GM19193 (cell line): ENCODE results near the gene PRELID3B.

Experiments used
- POLR2A ChIP-seq: IDR thresholded peaks from 4 replicates; pipeline ENCODE4 v1.6.1; 2011; ENCODE audit not compliant: insufficient read depth, insufficient read length; ENCODE audit errors: extremely low read depth

Gene PRELID3B

DNA sequence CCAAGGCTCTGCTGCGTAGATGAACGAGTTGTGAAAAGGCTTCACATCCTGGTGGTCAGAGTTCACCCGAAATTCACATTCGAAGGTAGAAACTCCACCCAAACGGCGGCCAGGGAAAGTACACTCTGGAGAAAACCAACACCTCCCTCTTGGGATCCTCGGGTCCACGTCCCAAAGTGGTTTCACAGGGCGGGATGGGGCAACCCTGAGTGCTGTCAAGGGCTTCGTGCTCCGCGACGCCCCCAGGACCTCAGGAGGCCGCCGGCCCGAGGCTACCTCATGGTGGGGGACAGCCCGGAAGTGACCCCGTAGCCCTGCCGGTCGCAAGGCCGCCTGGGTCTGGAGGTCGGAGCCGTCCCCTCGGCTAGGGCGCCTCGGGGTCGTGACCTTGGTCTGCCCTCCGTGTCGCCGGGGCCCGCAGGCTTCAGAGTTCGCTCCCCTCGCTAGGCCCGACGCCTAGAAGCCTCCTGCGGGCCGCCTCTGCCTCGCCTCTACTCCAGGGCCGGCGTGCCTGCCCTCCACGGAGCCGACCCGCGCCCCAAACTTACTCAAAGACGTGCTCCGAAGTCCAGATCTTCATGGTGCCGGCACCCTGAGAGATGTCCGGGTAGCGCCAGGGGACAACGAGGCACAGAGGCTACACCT is at the start of gene PRELID3B:
TSS of gene PRELID3B (minus strand) at position 636 of the 645 bp plus-strand sequence. CDS start at position 580, 56 bp downstream.
- TF ChIP-seq POLR2A, result peak; percentile 57

DNA sequence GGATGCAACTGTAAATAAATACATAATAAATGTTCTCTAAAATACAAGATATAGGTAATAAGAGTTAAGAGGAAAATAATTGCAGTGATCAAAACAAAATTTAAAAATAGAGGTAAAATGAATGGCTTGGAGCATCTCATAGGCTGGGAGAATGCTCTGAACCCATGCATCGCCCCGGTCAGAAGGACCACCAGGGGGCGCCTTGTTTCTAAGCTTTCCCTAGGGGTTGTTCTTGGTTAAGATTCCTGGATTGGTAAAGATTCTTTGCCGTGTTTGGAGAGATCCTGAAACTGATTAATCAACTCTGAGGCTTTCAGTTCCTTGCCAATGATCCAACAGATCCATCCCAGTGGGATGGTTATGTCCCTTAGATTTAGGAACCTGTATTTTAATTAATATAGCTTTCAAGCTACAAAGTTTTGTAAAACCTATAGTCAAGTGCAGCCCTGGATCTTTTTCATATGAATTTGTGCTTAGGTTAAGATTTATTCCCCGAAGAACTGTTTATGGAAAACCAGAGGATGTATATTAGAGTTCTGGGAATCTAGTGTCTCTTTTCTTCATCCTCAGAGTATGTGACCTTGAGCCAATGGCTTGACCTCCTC is 45.3 kb upstream of the PRELID3B start:
- no peak for TF ChIP-seq POLR2A

DNA sequence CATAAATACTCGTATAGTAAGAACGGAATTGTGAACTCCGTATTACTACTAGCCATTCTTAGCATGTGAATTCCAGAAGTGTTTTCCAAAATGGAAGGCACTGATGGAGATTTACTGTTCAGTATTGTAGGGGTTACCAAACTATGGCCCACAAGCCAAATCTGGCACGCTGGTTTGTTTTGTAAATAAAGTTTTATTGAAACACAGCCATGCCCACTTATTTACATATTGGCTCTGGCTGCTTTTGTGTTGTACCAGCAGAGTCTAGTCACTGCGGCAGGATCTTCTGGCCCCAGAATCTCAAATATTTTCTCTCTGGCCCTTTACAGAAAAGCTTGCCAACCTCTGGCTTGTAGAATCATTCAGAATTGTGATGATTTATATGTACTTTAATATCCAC is 44.3 kb upstream of the PRELID3B start:
- no peak for TF ChIP-seq POLR2A

DNA sequence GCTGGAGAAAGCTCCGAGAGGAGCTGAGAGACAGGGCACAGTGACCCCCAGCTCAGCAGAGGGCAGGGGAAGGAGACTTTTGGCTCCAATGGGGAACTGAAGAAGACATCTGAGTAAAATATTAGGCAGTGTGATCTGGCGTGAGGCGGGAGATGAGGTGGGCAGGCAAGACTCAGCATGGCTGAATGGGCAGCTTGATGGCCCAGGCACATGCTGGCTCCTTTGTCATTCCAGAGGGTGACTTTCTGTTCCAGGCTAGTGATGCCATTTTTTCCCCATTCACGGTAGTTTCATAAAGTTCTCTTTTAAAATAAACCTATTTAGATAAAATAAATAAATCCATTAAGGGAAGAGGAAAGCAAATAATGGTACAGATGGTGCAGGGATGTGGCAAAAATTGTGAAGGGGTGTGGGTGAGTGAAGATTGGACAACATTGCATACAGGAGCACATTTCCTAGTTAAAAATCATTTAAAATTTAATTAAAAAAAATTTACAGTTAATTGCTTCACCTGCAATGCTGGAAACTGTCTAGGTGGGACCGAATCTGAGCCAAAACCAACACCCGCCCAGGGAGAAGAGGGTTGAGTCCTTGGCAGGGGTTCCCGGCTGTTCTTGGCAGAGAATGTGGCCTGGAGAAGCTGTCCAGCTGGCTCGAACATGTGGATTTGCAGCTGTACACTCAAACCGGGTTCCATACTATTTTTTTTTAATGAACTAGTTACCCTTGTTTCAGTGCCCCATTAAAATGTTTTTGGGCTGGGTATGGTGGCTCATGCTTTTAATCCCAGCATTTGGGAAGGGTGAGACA is 41.7 kb upstream of the PRELID3B start:
- TF ChIP-seq POLR2A, result no peak

DNA sequence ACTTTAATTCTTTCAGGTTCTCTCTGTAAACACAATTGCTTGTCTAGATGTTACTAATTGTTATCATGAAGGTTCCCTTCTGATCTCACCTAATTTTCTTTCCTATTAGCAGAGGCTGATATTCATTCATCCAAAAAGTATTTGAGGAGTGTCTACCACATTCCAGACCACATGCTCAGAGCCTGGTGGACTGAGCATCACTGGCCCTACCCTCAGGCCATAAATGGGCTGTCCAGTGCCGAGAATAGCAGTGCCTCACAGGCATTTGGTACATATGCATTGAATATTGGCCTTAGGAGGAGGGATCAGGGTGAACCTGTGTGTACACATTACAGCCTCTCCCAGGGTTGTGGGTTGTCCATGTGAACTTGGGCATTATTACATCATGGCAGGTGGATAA is 40.4 kb upstream of the PRELID3B start:
- TF ChIP-seq POLR2A, result no peak

DNA sequence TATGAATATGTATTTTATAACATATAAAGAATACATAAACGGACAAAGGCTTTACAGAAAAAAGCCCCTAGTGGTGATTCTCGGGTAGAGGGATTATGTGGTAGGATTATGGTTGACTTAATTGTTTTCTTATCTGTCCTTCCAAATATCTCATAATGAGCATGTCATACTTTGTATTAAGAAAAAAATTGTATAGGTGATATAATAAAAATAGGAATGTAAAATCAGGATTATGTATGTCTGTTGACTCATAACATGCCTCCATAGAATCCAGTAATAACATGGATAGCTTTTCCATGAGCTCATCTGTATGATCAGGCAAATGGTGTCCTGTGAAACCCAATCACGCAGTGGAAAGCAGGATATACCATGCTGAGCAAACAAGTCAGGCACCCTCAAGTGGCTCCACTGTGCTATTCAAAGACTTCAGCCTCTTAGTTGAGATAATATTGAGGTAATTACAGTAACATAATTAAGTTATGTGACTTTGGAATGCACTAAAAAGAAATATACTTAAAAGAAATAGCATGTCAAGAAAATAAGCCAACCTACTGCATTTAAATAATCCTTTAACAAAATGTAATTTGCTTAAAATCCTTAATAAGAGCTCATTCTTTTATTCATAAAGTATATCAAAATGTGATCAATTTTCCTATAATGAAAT is 39.6 kb upstream of the PRELID3B start:
- no peak for TF ChIP-seq POLR2A

DNA sequence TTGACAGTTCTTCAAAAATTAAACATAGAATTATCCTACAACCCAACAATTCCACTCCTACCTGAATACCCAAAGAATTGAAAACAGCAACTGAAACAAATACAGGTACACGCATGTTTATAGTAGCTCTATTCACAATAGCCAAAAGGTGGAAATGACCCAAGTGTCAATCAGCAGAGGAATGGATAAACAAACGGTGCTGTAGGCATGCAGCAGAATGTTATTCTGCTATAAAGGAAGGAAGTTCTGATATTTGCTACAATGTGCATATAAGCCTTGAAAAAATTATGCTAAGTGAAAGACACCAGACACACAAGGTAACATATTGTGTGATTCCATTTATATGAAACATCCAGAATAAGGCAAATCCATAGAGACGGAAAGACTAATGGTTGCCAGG is 38.5 kb upstream of the PRELID3B start:
- no peak for TF ChIP-seq POLR2A

DNA sequence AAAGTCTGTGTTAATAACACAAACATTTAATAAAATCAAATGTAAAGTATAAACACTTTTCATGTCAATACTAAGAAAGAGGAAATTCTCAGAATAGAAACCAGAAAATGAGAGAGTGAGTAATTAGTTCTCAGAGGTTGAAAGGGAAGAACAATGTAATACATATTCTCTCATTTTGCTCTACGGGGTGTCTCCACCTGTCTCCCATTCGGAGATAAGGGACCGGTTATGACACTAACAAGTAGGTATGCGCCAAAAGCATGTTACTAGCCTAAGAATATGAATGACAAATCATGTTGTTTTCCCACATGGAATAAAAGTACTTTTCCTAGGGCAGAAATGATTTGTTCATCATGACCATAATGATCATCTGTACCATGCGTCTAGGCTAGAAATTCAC is 35.6 kb upstream of the PRELID3B start:
- TF ChIP-seq POLR2A, result no peak

DNA sequence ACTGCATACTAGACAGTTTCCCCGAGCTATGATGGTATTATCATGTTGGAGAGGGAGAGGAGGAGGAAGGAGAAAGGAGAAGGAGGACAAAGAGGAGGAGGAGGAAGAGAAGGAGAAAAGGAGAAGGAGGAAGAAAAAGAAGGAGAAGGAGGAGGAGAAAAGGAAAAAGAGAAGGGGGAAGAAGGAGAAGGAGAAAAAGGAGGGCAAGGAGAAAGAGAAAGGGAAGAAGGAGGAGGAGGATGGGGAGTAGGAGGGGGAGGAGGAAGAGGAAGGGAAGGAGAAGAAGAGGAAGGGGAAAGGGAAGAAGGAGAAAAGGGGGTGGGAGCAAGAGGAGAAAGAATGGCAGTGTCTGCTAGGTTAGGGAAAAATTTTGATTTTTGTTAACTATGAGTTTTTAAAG is 35.1 kb upstream of the PRELID3B start:
- no peak for TF ChIP-seq POLR2A

DNA sequence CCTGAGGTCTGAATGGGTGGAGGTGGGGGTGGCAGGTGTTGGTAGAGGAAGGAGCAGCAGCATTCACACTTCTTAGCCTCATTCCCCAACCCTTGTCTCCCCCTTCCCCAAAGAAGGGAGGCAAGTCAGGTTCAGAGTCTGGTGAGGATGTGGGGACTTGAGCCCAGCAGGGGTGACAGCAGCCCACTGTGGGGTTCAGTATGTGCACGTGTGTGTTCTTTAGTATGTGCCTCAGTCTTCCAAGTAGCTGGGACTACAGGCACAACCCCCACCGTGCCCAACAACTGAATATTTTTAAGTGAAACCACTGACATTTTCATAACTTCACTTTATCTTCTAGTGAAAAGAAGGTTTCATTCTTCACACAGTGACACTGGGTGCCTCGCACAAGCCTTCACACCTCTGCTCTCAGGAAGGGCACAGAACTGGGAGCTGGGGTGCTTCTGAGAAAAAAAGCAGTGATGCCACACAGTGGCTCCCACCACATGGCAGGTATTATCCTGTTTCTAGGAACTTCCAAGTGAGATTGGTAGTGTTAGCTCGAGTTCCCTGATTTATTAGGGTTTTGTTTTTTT is 33.4 kb upstream of the PRELID3B start:
- no peak for TF ChIP-seq POLR2A

DNA sequence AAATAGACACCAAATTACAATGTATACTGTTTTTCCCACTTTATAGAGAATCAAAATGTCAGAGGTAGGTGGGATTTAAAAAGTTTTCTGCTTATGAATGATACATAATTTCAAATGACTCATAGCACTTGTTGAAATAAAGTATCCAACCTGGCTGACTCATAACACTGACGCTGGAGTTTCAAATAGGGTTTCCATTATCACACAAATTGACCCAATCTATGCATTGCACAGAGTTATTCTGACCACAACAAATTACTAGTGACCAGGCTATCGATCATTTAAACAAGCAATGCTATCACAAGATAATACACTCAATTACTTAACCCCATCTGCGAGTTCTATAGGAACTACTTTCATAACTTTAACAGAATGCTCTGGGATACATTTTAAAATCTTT is 31.9 kb upstream of the PRELID3B start:
- no peak for TF ChIP-seq POLR2A

DNA sequence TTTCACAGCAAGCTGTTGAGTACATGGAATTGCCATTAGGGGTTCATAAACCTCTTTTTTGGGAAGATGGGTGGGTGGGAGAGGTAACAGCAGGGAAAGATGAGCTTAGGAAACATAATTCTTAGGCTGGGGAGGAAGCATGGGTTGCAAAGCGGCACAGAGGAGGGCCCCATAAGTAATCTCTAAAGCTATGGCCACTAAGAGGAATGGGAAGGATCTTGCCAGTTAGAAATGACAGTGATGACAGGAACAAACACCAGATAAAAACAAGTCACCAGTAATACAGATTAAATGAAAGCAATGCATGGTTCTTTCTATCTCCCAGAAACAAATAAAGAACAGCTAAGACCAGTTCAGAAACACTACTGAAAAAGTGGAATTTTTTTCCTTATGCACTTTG is 31.0 kb upstream of the PRELID3B start:
- no peak for TF ChIP-seq POLR2A

DNA sequence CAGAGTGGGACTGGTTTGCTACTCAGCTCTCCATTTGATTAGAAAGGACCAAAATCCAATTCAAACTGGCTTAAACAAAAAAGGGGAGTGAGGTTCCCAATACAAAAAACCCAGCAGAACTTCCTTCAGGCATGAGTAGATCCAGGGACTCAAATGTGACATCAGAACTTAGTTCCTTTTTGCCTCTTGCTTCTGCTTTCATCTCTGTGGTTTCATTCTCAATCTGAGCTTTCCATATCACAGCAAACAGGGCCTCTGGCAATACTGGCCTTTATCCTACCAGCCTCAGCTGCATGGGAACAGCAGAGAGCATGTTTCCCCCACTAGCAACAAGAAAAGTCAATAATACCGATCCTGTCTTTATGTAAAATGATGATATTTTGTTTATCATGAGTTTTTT is 28.6 kb upstream of the PRELID3B start:
- no peak for TF ChIP-seq POLR2A

DNA sequence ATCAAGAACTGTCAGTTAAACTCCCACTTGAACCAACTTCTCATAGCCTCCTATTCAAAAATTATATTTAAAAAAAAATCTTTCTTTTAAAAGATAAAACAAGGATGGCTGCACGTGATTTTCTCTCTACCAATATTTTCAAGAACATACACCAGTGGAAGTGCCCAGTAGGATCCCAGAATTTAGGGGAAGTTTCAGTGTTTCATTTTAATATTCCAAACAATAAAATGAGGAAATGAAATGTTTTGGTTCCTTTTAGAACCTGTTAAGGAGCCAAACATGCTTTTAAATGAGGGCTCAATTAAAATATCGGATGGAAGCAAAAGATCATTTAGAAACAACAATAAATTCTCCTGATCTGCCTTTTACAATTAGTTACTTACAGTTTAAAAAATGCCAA is 26.4 kb upstream of the PRELID3B start:
- TF ChIP-seq POLR2A, result no peak

DNA sequence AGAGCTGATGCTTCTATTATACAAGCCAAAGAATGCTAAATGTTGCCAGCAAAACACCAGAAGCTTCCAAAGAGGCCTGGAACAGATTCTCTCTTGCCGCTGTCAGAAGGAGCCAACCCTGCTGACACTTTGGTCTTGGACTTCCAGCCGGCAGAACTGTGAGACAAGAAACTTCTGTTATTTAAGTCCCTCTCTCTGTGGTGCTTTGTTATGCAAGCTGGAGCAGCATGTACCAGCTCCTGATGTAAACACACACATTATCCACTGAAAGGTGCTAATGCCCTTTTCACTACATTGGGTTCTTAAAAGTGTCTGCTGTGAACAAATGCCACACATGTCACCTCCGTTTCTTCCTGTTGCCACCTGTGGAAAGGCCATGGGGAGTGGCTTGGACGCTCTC is 25.9 kb upstream of the PRELID3B start:
- TF ChIP-seq POLR2A, result no peak
